GM18858 (cell line): Measurements from ENCODE around the gene PSMD12.
A peak's percentile ranks its signal among the peaks of the same experiment; 100 is the strongest.
"Not testable (repeated sequence)": the region's sequence is repeated elsewhere in the genome, so short reads cannot be mapped to it uniquely, and the experiment has no call there.

Experiments used
- ATAC-seq: cut with Tn5 transposase; IDR thresholded peaks from one replicate; pipeline ENCODE4 v1.9.1; 2021; ENCODE audit not compliant: unreplicated experiment

Gene PSMD12

DNA sequence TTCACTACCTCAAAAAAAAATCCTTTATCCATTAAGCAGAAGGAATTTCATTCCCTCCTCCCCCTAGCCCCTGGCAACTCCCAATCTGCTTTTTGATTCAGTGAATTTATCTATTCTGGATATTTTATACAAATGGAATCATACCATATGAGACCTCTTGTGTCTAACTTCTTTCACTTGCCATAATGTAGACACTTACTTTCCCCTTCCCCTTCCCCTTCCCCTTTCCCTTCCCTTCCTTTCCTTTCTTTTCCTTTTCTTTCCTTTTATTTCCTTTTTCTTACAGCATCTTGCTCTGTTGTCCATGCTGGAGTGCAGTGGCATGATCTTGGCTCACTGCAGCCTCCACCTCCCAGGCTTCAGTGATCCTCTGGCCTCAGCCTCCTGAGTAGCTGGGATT is 50.5 kb downstream of the PSMD12 start:
- no peak for ATAC-seq

DNA sequence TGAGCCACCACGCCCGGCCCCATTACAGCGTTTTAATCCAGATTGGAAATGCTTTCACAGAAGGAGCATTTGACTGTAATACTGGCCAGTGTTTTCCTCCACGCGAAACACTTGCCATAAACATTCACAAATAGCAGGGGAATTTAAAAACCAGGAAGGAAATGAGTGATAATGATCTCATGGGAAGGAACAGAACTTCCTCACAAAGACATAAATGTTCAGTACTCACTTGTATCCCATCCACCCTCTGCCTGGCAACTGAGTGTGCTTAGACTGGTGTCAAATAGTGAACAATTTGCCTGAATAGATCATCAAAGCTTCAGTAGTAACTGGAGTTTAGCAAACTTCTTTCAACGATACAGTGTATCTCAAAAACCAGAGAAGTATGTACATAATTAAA is 54.1 kb downstream of the PSMD12 start:
- ATAC-seq, result no peak

GRCh38 chr17:67311575-67311974 is 54.8 kb downstream of the PSMD12 start:
- ATAC-seq, result no peak

DNA sequence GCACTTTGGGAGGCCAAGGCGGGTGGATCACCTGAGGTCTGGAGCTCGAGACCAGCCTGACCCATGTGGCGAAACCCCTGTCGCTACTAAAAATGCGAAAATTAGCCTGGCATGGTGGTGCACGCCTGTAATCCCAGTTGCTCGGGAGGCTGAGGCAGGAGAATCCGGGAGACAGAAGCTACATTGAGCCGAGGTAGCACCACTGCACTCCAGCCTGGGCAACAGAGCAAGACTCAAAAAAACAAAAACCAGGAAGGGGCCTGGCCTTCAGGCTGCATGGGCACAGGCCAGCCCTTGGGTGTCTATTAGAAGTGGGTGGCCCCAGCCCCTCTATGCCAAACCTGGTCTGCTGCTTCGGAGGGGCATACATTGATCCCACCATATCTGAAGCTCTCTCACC is 56.0 kb downstream of the PSMD12 start:
- ATAC-seq, result no peak

- not testable (repeated sequence) for ATAC-seq
These were observed 60.7 kb downstream of the PSMD12 start for GRCh38 chr17:67305446-67306235.

DNA sequence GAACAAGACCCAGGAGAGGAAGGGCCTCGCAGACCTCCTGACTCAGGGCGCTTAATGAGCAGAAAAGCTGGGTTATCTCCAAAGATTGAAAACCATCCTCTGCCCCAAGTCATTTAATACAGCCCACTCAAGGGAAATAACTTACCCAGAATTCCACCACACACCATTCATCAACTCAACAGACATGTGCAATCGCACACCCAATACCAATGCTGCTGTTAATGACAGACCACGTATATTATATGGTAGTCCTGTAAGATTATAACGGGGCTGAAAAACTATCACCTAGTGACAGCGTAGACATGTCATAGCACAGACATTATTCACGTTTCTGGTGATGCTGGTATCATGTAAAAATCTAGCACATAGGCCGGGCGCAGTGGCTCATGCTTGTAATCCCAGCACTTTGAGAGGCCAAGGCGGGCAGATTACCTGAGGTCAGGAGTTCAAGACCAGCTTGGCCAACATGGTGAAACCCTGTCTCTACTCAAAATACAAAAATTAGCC is 68.9 kb downstream of the PSMD12 start:
- ATAC-seq, result no peak

DNA sequence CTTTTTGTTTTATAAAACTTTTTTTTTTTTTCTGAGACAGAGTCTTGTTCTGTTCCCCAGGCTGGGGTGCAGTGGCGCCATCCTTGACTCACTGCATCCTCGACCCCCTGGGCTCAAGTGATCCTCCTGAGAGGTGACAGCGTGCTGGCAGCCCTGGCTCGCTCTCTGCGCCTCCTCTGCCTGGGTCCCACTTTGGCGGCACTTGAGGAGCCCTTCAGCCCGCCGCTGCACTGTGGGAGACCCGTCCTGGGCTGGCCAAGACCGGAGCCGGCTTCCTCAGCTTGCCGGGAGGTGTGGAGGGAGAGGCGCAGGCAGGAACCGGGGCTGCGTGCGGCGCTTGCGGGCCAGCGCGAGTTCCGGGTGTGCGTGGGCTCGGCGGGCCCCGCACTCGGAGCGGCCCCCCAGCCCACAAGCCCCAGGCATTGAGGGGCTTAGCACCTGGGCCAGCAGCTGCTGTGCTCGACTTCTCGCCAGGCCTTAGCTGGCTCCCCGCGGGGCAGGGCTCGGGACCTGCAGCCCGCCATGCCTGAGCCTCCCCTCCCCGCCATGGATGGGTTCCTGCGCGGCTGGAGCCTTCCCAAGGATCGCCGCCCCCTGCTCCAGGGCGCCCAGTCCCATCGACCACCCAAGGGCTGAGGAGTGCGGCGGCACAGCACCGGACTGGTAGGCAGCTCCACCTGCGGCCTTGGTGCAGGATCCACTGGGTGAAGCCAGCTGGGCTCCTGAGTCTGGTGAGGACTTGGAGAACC is 71.8 kb downstream of the PSMD12 start:
- no peak for ATAC-seq

GRCh38 chr17:67293251-67294203 is 72.8 kb downstream of the PSMD12 start:
- peak; percentile 62 for ATAC-seq

- no peak for ATAC-seq
These were observed 75.6 kb downstream of the PSMD12 start for GRCh38 chr17:67290711-67291291.

DNA sequence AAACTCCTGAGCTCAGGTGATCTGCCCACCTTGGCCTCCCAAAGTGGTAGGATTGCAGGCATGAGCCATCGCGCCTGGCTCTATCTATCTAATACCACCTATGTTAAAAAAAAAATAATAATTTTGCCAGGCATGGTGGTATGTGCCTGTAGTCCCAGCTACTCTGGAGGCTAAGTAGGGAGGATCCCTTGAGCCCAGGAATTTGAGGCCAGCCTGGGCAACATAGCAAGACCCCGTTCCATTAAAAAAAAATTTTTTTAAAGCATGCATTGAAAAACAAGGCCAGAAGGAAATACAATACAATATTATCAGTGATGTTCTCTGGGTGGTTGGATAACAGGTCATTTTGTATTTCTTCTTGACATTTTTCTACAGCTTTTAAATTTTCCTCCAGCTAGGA is 76.1 kb downstream of the PSMD12 start:
- no peak for ATAC-seq

DNA sequence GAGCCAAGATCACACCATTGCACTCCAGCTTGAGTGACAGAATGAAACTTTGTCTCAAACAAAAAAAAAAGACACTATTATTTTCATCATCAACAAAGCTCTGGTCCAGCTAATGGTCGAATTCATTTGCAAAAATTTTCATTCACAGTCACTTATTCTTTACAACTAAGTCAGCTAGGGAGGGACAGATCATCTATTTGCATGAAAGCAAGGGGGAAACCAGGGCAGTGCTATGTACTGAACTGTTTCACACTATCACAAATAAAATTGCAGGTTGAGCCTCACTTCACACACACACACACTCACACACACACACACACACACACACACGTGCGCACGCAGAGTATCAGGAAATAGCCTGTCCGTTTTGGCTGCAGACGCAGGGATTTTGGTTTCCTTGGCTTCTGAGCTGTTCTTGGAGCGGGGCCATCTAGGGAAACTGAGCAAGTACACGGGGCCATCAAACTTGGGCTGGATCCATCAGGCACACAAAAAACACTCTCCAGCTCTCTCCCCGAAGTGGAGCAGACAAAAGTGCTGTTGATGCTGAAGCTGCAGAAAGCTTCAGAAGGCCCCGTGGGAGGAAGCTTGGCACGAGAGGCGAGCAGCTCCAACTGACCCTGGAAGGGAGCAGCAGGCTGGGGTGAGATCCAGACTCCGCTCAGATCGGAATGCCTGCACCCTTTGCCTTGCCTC is 77.0 kb downstream of the PSMD12 start:
- no peak for ATAC-seq
